ENCODE data around the gene ABCF1.

Gene ABCF1

DNA sequence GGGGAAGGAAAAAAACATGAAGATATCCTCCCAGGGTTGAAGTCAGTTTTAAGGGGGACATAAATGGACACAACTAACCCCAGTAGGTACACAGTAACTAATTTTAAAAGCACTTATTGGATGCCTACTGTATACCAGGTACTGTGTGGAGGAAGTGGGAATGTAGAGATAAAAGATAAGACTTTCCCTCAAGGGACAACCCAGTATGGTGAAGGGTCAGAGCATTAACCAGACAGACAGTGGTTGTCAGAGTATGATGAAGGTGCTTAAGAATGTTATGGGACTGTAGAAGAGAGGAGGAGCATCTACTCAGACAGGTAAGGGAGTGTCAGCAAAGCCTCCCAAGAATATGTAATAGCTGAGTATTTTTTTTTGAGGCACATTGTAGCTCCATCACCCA lies 906 bp downstream of the ABCF1 start:
- DNase-seq (ENCODE audit: low read depth): no peak
- TF ChIP-seq, protein P1, sequence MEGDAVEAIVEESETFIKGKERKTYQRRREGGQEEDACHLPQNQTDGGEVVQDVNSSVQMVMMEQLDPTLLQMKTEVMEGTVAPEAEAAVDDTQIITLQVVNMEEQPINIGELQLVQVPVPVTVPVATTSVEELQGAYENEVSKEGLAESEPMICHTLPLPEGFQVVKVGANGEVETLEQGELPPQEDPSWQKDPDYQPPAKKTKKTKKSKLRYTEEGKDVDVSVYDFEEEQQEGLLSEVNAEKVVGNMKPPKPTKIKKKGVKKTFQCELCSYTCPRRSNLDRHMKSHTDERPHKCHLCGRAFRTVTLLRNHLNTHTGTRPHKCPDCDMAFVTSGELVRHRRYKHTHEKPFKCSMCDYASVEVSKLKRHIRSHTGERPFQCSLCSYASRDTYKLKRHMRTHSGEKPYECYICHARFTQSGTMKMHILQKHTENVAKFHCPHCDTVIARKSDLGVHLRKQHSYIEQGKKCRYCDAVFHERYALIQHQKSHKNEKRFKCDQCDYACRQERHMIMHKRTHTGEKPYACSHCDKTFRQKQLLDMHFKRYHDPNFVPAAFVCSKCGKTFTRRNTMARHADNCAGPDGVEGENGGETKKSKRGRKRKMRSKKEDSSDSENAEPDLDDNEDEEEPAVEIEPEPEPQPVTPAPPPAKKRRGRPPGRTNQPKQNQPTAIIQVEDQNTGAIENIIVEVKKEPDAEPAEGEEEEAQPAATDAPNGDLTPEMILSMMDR (IDR thresholded peaks at IDR 0.05; ENCODE audit: control insufficient read depth, extremely low read depth, insufficient read depth): no peak

DNA sequence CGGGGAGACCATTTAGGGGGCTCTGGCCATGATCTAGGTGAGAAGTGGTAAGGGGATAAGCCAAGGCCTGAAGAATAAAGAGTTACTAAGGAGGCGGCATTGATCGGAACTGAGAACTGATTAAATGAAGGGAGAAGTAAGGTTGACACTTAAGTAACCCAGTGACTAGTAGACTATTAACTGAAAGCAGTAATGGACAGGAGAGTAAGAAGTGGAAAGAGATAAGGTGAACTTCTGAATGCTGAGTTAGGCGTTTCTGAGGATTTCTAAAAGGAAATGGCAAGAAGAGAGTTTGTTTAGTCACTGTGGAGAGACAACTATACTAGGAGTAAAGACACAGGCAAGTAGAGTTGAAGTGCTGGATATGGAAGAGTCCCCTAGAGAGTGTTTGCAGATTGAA lies 1.9 kb downstream of the ABCF1 start:
- no peak overlapping the region for H3K4me3 ChIP-seq (ENCODE audit: low read depth, low read length)

More for the DNA sequence above, 906 bp downstream of the ABCF1 start:
- H3K4me3 ChIP-seq (ENCODE audit: low read depth, low read length): peak overlapping the region; percentile 84

DNA sequence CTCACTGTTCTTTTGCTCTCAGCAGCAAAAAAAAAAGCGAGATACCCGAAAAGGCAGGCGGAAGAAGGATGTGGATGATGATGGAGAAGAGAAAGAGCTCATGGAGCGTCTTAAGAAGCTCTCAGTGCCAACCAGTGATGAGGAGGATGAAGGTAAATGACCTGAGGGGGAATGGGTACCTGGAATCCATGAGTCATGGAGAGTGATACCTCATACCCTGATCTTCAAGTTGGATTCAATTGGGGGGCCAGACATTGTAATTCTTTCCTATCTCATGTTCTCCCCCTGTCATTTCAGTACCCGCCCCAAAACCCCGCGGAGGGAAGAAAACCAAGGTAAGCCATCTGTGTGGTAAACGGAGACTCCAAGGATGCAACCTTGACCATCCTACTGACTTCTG lies 6.8 kb downstream of the ABCF1 start:
- TF ChIP-seq, protein P1 (IDR thresholded peaks at IDR 0.05; ENCODE audit: control insufficient read depth, extremely low read depth, insufficient read depth): no peak
- no peak overlapping the region for H3K4me3 ChIP-seq (ENCODE audit: low read depth, low read length)
- no peak for DNase-seq (ENCODE audit: low read depth)

More for the DNA sequence above, 1.9 kb downstream of the ABCF1 start:
- no peak for DNase-seq (ENCODE audit: low read depth)
- TF ChIP-seq, protein P1 (IDR thresholded peaks at IDR 0.05; ENCODE audit: control insufficient read depth, extremely low read depth, insufficient read depth): no peak

DNA sequence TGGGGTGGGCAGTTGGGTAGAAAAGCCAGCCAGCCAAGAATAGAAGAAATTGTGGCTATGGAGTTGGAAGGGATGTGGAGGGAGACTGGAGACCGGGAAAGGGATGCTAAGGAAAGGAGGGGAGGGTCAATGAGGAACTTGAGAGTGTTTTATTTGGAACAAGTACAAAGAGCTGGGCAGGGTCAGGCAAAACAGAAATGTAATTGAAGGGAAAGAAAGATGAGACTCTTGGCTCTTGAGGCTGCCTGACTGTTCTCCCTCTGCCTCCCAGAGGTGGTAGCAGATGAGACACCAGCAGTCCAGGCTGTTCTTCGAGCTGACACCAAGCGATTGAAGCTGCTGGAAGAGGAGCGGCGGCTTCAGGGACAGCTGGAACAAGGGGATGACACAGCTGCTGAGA lies 12.7 kb downstream of the ABCF1 start:
- DNase-seq (ENCODE audit: low read depth): no peak
- TF ChIP-seq, protein P1 (IDR thresholded peaks at IDR 0.05; ENCODE audit: control insufficient read depth, extremely low read depth, insufficient read depth): no peak
- no peak overlapping the region for H3K4me3 ChIP-seq (ENCODE audit: low read depth, low read length)

DNA sequence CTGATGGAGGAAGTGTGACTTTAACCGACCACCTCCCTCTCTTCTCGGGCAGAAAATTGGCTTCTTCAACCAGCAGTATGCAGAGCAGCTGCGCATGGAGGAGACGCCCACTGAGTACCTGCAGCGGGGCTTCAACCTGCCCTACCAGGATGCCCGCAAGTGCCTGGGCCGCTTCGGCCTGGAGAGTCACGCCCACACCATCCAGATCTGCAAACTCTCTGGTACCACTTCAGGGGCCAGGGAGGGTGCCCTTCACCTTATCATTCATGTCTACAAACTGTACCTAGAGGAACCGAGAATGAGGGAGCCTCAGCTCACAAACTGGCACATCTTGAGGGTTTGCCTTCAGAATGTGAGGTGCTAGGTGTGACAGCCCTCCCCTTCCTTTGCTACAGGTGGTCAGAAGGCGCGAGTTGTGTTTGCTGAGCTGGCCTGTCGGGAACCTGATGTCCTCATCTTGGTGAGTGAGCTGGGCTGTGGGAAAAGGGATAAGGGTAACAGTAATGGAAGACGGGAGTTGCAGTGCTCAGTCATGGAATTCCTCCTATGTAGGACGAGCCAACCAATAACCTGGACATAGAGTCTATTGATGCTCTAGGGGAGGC lies 18.6 kb downstream of the ABCF1 start:
- no peak overlapping the region for H3K4me3 ChIP-seq (ENCODE audit: low read depth, low read length)
- TF ChIP-seq, protein P1 (IDR thresholded peaks at IDR 0.05; ENCODE audit: control insufficient read depth, extremely low read depth, insufficient read depth): no peak
- DNase-seq (ENCODE audit: low read depth): no peak

DNA sequence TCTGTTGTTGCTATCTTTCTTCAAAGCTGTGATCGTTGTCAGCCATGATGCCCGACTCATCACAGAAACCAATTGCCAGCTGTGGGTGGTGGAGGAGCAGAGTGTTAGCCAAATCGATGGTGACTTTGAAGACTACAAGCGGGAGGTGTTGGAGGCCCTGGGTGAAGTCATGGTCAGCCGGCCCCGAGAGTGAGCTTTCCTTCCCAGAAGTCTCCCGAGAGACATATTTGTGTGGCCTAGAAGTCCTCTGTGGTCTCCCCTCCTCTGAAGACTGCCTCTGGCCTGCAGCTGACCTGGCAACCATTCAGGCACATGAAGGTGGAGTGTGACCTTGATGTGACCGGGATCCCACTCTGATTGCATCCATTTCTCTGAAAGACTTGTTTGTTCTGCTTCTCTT lies 19.3 kb downstream of the ABCF1 start:
- H3K4me3 ChIP-seq (ENCODE audit: low read depth, low read length): no peak overlapping the region
- TF ChIP-seq, protein P1 (IDR thresholded peaks at IDR 0.05; ENCODE audit: control insufficient read depth, extremely low read depth, insufficient read depth): no peak
- no peak for DNase-seq (ENCODE audit: low read depth)

DNA sequence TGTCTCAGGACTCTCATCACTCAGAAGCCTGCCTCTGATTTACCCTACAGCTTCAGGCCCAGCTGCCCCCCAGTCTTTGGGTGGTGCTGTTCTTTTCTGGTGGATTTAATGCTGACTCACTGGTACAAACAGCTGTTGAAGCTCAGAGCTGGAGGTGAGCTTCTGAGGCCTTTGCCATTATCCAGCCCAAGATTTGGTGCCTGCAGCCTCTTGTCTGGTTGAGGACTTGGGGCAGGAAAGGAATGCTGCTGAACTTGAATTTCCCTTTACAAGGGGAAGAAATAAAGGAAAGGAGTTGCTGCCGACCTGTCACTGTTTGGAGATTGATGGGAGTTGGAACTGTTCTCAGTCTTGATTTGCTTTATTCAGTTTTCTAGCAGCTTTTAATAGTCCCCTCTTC lies 19.8 kb downstream of the ABCF1 start:
- no peak overlapping the region for H3K4me3 ChIP-seq (ENCODE audit: low read depth, low read length)
- DNase-seq (ENCODE audit: low read depth): peak; percentile 65
- TF ChIP-seq, protein P1 (IDR thresholded peaks at IDR 0.05; ENCODE audit: control insufficient read depth, extremely low read depth, insufficient read depth): no peak
